Activated naive CD8-positive, alpha-beta T cell (primary cell): ENCODE results near the gene ZNF860.

Experiments
- H3K27ac Mint-ChIP-seq: one replicate; pipeline ENCODE4 v1.8.0; 2021; ENCODE audit warnings: mixed read lengths
- H3K27me3 Mint-ChIP-seq: one replicate; pipeline ENCODE4 v1.8.0; 2021; ENCODE audit warnings: mixed read lengths
- H3K36me3 Mint-ChIP-seq: one replicate; pipeline ENCODE4 v1.8.0; 2021; ENCODE audit warnings: mixed read lengths
- H3K4me1 Mint-ChIP-seq: one replicate; pipeline ENCODE4 v1.8.0; 2021; ENCODE audit warnings: low read depth, mixed read lengths
- H3K4me3 Mint-ChIP-seq: one replicate; pipeline ENCODE4 v1.8.0; 2021; ENCODE audit warnings: mild to moderate bottlenecking, mixed read lengths
- H3K9me3 Mint-ChIP-seq: one replicate; pipeline ENCODE4 v1.8.0; 2021; ENCODE audit warnings: low read depth, mixed read lengths

The ZNF860 gene

DNA sequence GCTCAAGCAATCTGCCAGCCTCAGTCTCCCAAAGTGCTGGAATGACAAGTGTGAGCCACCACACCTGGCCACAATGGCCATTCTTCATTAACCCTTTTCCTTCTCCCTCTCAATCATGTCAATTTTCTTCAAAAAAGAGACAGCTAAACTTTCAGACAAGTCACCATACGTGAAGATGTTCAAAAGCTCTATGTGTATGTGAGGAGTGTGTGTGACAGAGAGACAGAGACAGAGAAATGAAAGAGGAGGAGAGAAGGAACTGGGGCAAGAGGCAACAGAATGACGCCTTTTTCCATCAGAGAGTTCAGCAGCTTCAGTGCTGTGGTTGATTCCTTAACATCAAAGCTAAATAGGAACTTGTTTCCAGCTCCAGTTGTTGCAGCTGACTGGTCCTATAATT lies 27.9 kb upstream of the ZNF860 start:
- Mint-ChIP-seq H3K27me3 (no peaks in the 10 kb centered on the region), H3K4me3 (no peak overlapping the region), H3K9me3 (peaks cover 17% of the 10 kb centered on the region), H3K36me3 (peaks cover 7% of the 10 kb centered on the region), H3K4me1 (no peaks in the 10 kb centered on the region), H3K27ac (no peak overlapping the region)

DNA sequence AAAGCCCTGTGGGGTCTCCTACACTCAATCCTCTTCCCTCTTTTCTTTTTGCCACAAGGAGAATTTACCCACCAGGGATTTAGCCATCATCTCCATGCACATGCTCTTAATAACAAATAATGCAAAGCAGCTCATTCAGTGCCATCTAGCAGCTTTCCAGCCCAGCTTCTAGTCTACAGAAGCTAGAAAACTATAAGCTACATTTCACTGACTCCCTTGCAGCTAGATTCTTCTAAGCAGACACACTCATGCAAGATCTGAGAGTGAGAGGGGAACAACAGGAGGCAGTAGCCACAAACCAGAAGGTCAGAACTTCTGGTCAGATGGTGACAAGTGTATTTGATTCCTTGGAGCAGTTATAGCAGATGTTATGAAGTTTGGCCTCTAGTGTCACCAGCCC lies 26.0 kb upstream of the ZNF860 start:
- H3K27ac Mint-ChIP-seq: no peak overlapping the region
- H3K4me1 Mint-ChIP-seq: no peaks in the 10 kb centered on the region
- H3K9me3 Mint-ChIP-seq: peaks cover 13% of the 10 kb centered on the region
- peaks cover 7% of the 10 kb centered on the region for H3K36me3 Mint-ChIP-seq
- H3K27me3 Mint-ChIP-seq: no peaks in the 10 kb centered on the region
- no peak overlapping the region for H3K4me3 Mint-ChIP-seq

DNA sequence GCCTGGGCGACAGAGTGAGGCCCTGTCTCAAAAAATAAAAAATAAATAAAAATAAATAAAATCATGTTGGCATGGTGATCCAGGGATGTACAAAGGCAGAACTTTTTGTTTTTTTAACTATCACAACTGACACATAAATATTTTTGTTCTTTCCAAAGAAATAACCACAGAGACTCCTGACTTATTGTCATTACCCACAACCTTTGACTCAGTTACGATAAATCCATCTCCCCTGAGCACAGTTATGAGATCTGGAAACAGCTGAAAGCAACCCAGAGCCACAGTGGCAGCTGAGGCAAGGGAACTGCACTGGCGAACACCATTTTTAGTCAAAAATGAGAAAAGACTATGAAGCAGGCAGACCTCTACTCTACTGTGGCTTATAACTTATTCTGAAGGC lies 24.4 kb upstream of the ZNF860 start:
- no peaks in the 10 kb centered on the region for H3K4me1 Mint-ChIP-seq
- no peak overlapping the region for H3K27ac Mint-ChIP-seq
- no peak overlapping the region for H3K4me3 Mint-ChIP-seq

DNA sequence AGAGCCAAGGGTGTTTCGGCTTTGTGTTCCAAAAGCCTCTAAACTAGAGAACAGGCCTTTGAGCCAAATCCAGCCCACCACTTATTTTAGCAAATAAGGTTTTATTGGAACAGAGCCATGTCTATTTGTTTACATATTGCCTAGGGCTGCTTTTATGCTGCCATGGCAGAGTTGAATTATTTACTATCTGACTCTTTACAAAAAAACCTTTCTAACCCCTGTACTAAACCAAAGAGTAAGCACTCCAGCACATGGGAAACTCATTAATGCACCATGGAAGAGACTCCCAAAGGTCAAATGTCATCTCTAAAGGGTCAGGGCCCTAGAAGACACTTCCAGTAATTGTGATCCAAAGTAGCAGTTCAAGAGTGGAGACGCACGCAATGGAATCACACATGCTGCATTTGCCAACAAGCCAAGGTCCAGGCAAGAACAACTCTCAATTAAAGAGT lies 22.8 kb upstream of the ZNF860 start:
- Mint-ChIP-seq H3K9me3 (peaks cover 13% of the 10 kb centered on the region), H3K27me3 (no peaks in the 10 kb centered on the region), H3K36me3 (peaks cover 7% of the 10 kb centered on the region), H3K4me1 (peaks cover 7% of the 10 kb centered on the region), H3K27ac (no peak overlapping the region), H3K4me3 (no peak overlapping the region)

More for the DNA sequence above, 24.4 kb upstream of the ZNF860 start:
- Mint-ChIP-seq H3K27me3 (no peaks in the 10 kb centered on the region), H3K36me3 (peaks cover 7% of the 10 kb centered on the region), H3K9me3 (peaks cover 13% of the 10 kb centered on the region)

DNA sequence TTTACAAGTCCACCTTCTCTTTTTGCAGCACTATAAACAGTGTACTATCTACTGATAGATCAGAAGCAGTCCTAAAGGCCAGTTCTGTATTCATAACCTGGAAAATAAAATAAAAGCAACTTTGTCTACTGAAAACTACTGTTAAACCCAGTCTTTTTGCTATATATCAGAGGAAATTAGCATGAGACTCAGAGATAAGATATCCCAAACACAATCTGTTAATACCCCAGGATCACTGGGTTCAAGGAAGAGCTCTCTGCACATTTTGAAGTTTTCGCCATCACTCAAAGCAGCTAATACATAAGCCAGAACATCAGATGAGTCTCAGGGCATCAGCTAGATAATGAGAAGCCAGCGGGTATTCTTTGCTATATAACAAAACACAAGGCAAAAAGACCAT lies 22.3 kb upstream of the ZNF860 start:
- H3K4me1 Mint-ChIP-seq: peaks cover 7% of the 10 kb centered on the region
- H3K27ac Mint-ChIP-seq: no peak overlapping the region
- peaks cover 7% of the 10 kb centered on the region for H3K36me3 Mint-ChIP-seq
- no peaks in the 10 kb centered on the region for H3K27me3 Mint-ChIP-seq
- no peak overlapping the region for H3K4me3 Mint-ChIP-seq
- peaks cover 13% of the 10 kb centered on the region for H3K9me3 Mint-ChIP-seq

DNA sequence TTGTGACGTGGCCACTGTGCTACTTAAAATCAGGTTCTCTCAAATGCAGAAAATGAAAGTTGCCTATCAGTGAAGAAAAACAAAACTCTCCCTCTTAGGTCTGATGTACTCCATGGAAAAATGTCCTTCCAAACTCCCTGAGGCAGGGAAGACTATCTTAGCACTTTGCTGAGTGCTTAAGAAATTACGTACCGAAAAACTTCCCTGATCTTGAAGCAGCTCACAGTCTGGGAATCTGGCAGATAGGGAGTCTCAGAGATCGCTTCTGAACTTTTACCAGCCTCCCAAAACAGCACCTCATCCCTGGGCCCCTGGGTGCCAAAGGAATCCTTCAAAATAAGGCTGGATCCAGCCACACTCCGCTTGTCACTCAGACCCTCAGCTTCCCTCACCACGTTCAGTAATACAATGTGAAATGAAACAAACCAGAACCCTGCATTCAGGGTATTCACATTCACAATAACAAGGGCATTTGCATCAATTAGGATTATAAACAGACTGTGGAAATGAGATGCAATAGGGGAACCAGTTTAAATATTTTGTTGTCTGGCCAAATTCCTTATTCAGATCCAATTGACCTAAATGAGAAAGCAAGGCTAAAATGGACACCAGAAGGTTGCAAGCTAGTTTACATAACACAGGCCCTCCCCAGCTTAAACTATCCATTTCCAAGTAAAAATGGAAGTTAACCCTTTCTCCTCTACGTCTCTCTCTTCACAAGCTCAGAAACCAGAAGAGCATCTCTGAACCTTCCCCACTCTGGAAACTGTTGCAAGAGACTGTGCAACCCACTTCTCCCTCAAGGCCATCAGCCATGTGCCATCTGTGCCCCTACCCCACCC lies 21.4 kb upstream of the ZNF860 start:
- Mint-ChIP-seq H3K4me1 (peaks cover 7% of the 10 kb centered on the region), H3K27me3 (no peaks in the 10 kb centered on the region), H3K4me3 (no peak overlapping the region), H3K9me3 (peaks cover 8% of the 10 kb centered on the region), H3K27ac (no peak overlapping the region), H3K36me3 (peaks cover 3% of the 10 kb centered on the region)

DNA sequence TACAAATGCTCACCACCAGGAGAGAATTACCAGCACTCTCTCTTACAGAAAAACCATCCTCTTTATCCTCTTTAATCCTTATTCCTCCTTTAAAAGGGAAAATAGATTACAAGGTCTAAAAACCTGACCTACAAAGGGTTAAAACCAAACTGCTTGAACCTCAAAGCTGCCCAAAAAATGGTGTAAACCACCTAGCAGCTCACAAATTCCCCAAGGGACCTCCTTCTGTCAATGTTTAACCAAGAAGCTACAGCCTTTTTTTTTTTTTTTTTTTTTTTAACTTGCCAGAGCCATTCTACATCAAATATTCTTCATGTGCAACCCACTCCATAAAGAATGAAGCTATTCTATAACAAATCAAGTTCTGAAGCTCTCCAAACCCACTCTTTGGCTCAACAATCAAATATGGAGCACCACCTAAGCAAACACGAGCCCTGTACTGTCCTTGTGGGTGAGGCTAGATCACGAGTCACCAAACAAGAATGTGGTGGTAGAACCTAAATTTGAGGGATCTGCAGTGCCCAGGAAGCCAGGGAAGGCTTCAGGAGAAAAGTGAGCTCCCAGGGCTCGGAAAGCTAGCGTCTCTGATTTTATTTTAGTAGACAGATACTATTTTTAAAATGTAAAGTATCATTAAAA lies 20.6 kb upstream of the ZNF860 start:
- H3K27ac Mint-ChIP-seq: no peak overlapping the region
- H3K36me3 Mint-ChIP-seq: no peaks in the 10 kb centered on the region
- no peak overlapping the region for H3K4me3 Mint-ChIP-seq
- peaks cover under 1% of the 10 kb centered on the region for H3K9me3 Mint-ChIP-seq
- H3K27me3 Mint-ChIP-seq: no peaks in the 10 kb centered on the region
- H3K4me1 Mint-ChIP-seq: peaks cover 7% of the 10 kb centered on the region

DNA sequence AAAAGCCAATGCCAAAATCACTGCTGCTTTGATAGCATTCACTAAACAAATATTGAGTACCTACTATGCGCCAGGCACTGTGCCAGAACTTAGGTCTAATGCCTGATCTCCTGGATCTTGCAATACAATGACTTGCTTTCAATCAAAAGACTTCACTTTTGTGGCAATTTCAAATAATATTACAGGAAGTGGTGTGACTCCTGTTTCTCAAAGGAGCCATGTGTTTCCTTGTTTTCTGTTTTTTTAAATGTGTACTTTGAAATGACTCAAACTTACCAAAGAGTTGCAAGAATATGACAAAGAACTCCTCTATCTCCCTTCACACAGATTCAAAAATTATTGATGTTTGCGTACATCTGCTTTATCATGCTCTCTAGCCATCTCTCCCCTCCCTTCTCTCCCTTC lies 18.7 kb upstream of the ZNF860 start:
- H3K4me1 Mint-ChIP-seq: peaks cover 7% of the 10 kb centered on the region
- H3K27me3 Mint-ChIP-seq: no peaks in the 10 kb centered on the region
- H3K9me3 Mint-ChIP-seq: no peaks in the 10 kb centered on the region
- no peaks in the 10 kb centered on the region for H3K36me3 Mint-ChIP-seq
- no peak overlapping the region for H3K4me3 Mint-ChIP-seq
- H3K27ac Mint-ChIP-seq: no peak overlapping the region

DNA sequence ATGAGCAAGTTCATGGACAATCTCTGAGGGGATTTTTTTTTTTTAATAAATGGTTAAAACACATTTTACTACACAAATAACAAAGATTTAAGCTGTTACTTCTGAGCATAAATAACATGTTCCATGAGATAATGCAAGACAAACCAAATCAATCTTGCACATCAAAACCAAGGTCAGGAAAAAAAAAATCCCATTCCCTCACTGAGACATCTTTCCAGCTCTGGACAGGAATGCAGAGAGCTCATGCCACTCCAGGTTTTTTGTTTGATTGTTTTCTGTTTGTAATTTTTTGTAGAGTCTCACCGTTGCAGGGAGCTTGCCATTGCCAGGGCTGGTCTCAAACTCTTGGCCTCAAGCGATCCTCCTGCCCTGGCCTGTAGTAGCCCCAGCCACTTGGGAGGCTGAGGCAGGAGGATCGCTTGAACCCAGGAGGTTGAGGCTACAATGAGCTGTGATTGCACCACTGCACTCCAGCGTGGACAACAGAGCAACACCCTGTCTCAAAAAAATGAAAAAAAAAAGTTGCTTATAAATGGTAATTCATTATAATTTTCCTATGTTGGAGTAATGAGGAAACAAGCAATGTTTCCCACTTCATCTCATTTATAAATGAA lies 14.5 kb upstream of the ZNF860 start:
- H3K4me1 Mint-ChIP-seq: peaks cover 7% of the 10 kb centered on the region
- no peak overlapping the region for H3K4me3 Mint-ChIP-seq
- no peaks in the 10 kb centered on the region for H3K9me3 Mint-ChIP-seq
- H3K27ac Mint-ChIP-seq: no peak overlapping the region
- no peaks in the 10 kb centered on the region for H3K27me3 Mint-ChIP-seq
- H3K36me3 Mint-ChIP-seq: no peaks in the 10 kb centered on the region

DNA sequence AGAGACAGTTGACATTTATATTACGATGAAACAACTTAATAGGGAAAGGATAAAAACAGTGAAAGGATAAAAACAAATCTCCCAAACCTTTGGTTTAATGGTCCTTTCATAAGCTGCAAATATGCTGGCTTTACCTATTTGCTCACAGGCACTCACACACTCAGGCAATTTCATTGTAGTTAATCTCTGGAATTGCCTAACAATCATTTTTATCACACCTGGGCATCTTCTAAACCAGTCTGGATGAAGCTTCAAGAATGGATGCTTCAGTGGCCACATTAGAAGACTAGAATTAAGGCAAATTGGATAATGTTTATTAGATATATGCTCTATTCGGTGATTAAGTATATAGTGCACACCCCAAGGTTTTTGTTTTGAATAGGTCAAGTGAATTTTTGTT lies 14.0 kb upstream of the ZNF860 start:
- H3K9me3 Mint-ChIP-seq: no peaks in the 10 kb centered on the region
- H3K4me1 Mint-ChIP-seq: peaks cover 5% of the 10 kb centered on the region

DNA sequence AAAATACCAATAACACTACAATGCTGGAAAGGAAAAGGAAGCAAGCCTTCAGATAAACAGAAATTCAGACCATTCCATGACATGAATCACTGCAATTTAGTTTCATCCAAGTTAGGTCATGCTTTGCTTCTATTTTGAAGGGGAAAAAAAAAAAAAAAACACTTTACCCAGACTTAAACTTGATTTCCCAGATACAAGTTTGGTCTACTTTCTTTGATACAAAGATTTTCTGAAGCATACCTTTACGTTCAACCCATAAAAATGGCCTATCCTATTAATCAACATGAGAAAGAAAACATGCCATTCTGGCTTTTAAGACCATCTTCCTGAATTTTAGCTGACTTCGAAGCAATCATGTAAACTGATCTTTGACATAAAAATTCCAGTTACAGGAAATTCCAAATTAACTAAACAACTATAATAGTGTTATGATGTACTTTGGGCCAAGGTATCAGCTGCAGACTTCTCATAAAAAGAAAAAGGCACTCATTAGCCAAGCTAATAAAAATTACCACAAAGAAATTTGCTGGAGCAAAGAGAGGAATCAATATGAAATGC lies 13.1 kb upstream of the ZNF860 start:
- Mint-ChIP-seq H3K27ac (no peak overlapping the region), H3K4me1 (no peaks in the 10 kb centered on the region), H3K9me3 (no peaks in the 10 kb centered on the region), H3K27me3 (no peaks in the 10 kb centered on the region), H3K36me3 (no peaks in the 10 kb centered on the region), H3K4me3 (no peak overlapping the region)

More for the DNA sequence above, 14.0 kb upstream of the ZNF860 start:
- Mint-ChIP-seq H3K27me3 (no peaks in the 10 kb centered on the region), H3K27ac (no peak overlapping the region), H3K36me3 (no peaks in the 10 kb centered on the region), H3K4me3 (no peak overlapping the region)

DNA sequence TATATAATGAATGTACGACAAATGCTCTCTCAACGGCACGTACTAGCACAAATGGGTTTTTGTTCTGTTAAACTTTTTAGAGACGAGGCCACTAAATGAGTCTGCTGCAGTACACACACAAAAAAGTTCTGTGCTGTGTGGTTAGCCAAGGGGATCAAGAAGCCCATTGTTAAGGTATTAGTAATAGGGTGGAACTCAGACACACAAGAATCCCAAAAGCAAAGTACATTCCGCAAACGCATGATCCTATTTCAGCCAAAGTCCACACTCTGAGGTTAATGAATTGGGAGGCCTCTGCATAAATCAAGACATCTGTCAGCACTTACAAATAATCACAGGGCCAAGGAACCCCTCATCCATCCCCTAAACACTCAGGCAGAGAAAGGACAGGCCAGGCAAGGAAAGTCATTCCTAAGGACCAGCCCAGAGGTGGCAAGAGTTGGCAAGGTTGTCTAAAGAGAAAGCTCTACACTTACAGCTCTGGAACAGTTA lies 12.6 kb upstream of the ZNF860 start:
- no peaks in the 10 kb centered on the region for H3K9me3 Mint-ChIP-seq
- H3K27ac Mint-ChIP-seq: no peak overlapping the region
- no peaks in the 10 kb centered on the region for H3K36me3 Mint-ChIP-seq
- H3K27me3 Mint-ChIP-seq: no peaks in the 10 kb centered on the region
- no peaks in the 10 kb centered on the region for H3K4me1 Mint-ChIP-seq
- no peak overlapping the region for H3K4me3 Mint-ChIP-seq

DNA sequence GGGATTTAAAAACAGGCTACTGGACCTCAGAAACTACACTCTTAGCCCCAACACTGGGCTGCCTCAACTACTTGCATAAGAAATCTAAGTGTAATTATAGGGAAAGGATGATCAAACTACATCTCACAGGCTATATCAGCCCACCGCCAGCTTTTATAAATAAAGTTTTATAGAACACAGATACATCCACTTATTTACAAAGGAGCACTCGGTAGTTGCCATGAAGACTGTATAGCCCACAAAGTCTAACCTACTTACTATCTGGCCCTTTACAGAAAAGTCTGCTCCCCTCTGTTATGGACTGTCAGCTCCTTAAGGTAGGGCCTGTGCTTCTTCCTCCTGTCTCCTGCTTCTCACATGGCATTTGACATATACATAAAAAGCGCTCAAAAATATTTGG lies 9.9 kb upstream of the ZNF860 start:
- Mint-ChIP-seq H3K9me3 (no peaks in the 10 kb centered on the region), H3K4me1 (no peaks in the 10 kb centered on the region), H3K27me3 (peaks cover 5% of the 10 kb centered on the region), H3K4me3 (no peak overlapping the region), H3K27ac (no peak overlapping the region), H3K36me3 (no peaks in the 10 kb centered on the region)

DNA sequence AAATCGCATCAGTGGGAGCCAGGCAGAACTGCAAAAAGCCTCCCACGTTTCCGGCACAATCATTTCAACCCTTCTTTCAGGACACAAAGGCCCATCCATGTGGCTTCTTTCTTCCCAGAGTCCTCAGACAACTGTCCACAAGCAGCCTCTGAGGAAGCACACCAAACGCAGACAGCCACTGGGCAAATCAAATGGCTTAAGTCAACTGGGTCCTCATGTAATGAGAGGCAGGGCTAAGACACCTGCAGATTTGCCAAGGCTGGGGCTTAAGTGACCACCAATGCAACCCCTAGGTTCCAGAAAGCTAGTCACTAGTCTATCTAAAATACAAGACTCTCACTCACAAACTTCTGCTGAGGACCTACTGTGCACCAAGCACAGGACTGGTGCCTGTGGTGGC lies 8.5 kb upstream of the ZNF860 start:
- H3K4me3 Mint-ChIP-seq: no peak overlapping the region

DNA sequence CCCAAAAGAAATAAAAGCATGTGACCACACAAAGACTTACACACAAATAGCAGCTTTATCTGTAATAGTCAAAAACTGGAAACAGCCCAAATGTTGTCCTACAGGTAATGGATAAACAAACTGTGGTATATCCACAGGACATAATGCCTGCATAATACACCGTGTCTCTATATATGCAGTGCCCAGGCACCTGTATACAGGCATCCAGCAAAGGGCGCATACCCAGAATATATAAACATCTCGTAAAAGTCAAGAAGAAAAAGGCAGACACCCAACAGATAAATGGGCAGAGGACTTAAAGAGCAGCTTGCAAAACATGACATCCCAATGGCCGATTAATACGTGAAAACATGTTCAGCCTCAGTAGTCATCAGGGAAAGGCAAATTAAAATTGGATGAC lies 7.7 kb upstream of the ZNF860 start:
- H3K27me3 Mint-ChIP-seq: peaks cover 19% of the 10 kb centered on the region
- H3K4me1 Mint-ChIP-seq: peaks cover 6% of the 10 kb centered on the region
- no peak overlapping the region for H3K27ac Mint-ChIP-seq
- H3K9me3 Mint-ChIP-seq: no peaks in the 10 kb centered on the region
- H3K36me3 Mint-ChIP-seq: no peaks in the 10 kb centered on the region
- no peak overlapping the region for H3K4me3 Mint-ChIP-seq

More for the DNA sequence above, 8.5 kb upstream of the ZNF860 start:
- no peak overlapping the region for H3K27ac Mint-ChIP-seq
- no peaks in the 10 kb centered on the region for H3K4me1 Mint-ChIP-seq
- peaks cover 15% of the 10 kb centered on the region for H3K27me3 Mint-ChIP-seq
- H3K36me3 Mint-ChIP-seq: no peaks in the 10 kb centered on the region
- no peaks in the 10 kb centered on the region for H3K9me3 Mint-ChIP-seq
